ENCODE data around the gene MYL12B.
A peak's percentile ranks its signal among the peaks of the same experiment; 100 is the strongest.

The MYL12B gene

GRCh38 chr18:3262234-3263131 is 550 bp downstream of the MYL12B start:
- DNase-seq (ENCODE audit: low read depth) = peak; percentile 48
- peak overlapping the region; percentile 66 for H3K4me3 ChIP-seq (ENCODE audit: low read length)
- TF ChIP-seq, protein P1, sequence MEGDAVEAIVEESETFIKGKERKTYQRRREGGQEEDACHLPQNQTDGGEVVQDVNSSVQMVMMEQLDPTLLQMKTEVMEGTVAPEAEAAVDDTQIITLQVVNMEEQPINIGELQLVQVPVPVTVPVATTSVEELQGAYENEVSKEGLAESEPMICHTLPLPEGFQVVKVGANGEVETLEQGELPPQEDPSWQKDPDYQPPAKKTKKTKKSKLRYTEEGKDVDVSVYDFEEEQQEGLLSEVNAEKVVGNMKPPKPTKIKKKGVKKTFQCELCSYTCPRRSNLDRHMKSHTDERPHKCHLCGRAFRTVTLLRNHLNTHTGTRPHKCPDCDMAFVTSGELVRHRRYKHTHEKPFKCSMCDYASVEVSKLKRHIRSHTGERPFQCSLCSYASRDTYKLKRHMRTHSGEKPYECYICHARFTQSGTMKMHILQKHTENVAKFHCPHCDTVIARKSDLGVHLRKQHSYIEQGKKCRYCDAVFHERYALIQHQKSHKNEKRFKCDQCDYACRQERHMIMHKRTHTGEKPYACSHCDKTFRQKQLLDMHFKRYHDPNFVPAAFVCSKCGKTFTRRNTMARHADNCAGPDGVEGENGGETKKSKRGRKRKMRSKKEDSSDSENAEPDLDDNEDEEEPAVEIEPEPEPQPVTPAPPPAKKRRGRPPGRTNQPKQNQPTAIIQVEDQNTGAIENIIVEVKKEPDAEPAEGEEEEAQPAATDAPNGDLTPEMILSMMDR (IDR thresholded peaks at IDR 0.05; ENCODE audit: insufficient read depth, low read depth, low read length, missing control alignments) = no peak

- peak overlapping the region; percentile 66 for H3K4me3 ChIP-seq (ENCODE audit: low read length)
- DNase-seq (ENCODE audit: low read depth) = no peak
- TF ChIP-seq, protein P1 (IDR thresholded peaks at IDR 0.05; ENCODE audit: insufficient read depth, low read depth, low read length, missing control alignments) = no peak
These were observed 1.3 kb downstream of the MYL12B start for GRCh38 chr18:3263132-3263700.

- peak; percentile 54 for DNase-seq (ENCODE audit: low read depth)
- TF ChIP-seq, protein P1 (IDR thresholded peaks at IDR 0.05; ENCODE audit: insufficient read depth, low read depth, low read length, missing control alignments) = no peak
These were observed 2.4 kb downstream of the MYL12B start for GRCh38 chr18:3264362-3264761.

DNA sequence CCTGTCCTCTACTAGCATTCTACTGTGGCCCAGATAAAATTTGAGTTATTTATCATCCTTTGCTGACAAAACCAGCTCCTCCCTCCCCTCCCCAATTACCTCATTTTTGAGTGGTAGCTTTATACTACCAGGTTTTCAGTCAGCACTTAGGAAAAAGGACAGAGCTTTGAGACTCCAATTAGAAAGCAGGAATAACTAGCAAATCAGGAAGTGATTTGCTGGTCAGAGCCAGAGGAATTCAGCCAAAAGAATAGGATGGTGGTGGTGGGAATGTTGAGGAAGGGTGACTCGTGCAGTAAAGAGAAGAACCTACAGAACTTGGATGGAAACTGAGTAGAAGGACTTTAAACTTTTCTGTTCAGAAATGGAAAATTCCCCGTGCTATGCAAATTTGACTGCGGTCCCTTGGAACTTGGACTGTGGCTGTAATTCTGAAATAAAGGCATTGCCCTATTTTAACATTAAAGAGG is 3.7 kb downstream of the MYL12B start:
- TF ChIP-seq, protein P1 (IDR thresholded peaks at IDR 0.05; ENCODE audit: insufficient read depth, low read depth, low read length, missing control alignments) = no peak
- H3K4me3 ChIP-seq (ENCODE audit: low read length) = no peak overlapping the region
- DNase-seq (ENCODE audit: low read depth) = peak; percentile 60

More at GRCh38 chr18:3264362-3264761, 2.4 kb downstream of the MYL12B start:
- peak overlapping the region; percentile 66 for H3K4me3 ChIP-seq (ENCODE audit: low read length)

DNA sequence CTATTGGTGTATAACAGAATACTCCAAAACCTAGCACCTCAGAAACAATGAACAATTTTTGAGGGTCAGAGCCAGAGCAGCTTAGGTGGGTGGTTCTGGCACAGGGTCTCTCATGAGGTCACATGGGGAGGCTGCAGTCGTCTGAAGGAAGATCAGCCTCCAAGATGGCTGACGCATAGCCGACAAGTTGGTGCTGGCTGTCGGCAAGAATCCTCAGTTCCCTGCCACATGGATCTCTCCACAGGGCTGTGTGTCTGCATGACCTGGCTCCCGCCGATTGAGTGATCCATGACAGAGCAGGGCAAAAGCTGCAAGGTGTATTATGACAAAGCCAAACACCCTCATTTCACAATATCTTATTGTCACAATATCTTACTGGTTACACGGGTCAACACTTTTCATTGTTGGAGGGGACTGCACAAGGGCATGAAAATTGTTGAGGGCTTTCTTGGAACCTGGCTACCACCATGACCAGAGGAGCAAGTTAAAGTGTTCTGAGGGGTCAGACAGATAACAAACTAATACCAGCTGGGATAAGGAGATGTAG is 4.2 kb downstream of the MYL12B start:
- no peak overlapping the region for H3K4me3 ChIP-seq (ENCODE audit: low read length)

GRCh38 chr18:3268306-3268705 is 6.4 kb downstream of the MYL12B start:
- TF ChIP-seq, protein P1 (IDR thresholded peaks at IDR 0.05; ENCODE audit: insufficient read depth, low read depth, low read length, missing control alignments) = no peak
- DNase-seq (ENCODE audit: low read depth) = no peak
- no peak overlapping the region for H3K4me3 ChIP-seq (ENCODE audit: low read length)

More for the DNA sequence above, 4.2 kb downstream of the MYL12B start:
- TF ChIP-seq, protein P1 (IDR thresholded peaks at IDR 0.05; ENCODE audit: insufficient read depth, low read depth, low read length, missing control alignments) = no peak
- DNase-seq (ENCODE audit: low read depth) = peak; percentile 90

Data from epithelial cell of esophagus (primary cell).